NT2/D1 (cell line): ENCODE measurements around the gene ADAM23.
A peak's percentile ranks its signal among the peaks of the same experiment; 100 is the strongest.

Experiments
- DNase-seq: peaks from one replicate; pipeline ENCODE4 v3.0.0-alpha.2; 2011; ENCODE audit warnings: low read depth, low spot score
- H3K27me3 ChIP-seq: 2 replicates; pipeline ENCODE4 v1.6.0; 2011; ENCODE audit warnings: mild to moderate bottlenecking; ENCODE audit not compliant: insufficient read length, insufficient read depth
- H3K36me3 ChIP-seq: 2 replicates; pipeline ENCODE4 v1.6.1; 2011; ENCODE audit warnings: mild to moderate bottlenecking, low read length, mixed read lengths; ENCODE audit not compliant: insufficient read depth, insufficient read length
- H3K4me1 ChIP-seq: 2 replicates; pipeline ENCODE4 v1.5.1; 2011; ENCODE audit not compliant: insufficient read depth, insufficient read length
- H3K4me3 ChIP-seq: 2 replicates; pipeline ENCODE4 v1.5.1; 2011; ENCODE audit warnings: low read depth; ENCODE audit not compliant: insufficient read length
- H3K9ac ChIP-seq: 2 replicates; pipeline ENCODE4 v1.6.0; 2011; ENCODE audit warnings: low read depth; ENCODE audit not compliant: insufficient read length
- H3K9me3 ChIP-seq: 2 replicates; pipeline ENCODE4 v1.5.1; 2011; ENCODE audit warnings: mild to moderate bottlenecking, low read length; ENCODE audit not compliant: insufficient read depth
- SUZ12 ChIP-seq: IDR thresholded peaks from 2 replicates; pipeline ENCODE4 v1.6.1; 2011; ENCODE audit not compliant: insufficient read length, insufficient read depth; ENCODE audit errors: extremely low read depth
- YY1 ChIP-seq: IDR thresholded peaks from 2 replicates; pipeline ENCODE4 v1.6.1; 2011; ENCODE audit not compliant: insufficient read length, insufficient read depth
- ZNF274 ChIP-seq: IDR thresholded peaks from 2 replicates; pipeline ENCODE4 v1.6.1; 2011; ENCODE audit warnings: mild to moderate bottlenecking, low read depth, low read length

ADAM23 gene

DNA sequence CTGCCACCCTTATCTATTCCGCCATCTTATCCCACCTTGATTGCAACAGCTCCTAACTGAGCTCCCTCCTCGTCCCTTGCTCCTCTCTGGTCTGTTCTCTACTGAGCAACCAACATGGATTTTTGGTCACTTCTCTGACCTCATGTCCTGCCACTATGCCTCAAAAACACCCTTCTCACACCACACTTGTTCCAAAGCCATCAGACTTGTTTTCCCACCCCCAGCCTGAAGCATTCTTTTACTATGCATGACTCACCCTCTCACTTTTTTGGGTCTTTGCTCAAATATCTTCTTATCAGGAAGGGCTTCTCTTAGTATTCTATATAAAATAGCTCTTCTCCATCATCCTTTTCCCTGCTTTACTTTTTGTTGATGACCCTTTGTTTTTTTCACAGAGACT is 196.3 kb downstream of the ADAM23 start:
- no peak overlapping the region for H3K9ac ChIP-seq
- H3K4me1 ChIP-seq, result no peaks in the 10 kb centered on the region
- no peak overlapping the region for H3K4me3 ChIP-seq
- H3K36me3 ChIP-seq, result no peaks in the 10 kb centered on the region
- DNase-seq, result no peak
- peaks cover 61% of the 10 kb centered on the region for H3K27me3 ChIP-seq
- TF ChIP-seq YY1 (no peak), ZNF274 (no peak), SUZ12 (no peak)
- H3K9me3 ChIP-seq, result no peaks in the 10 kb centered on the region

DNA sequence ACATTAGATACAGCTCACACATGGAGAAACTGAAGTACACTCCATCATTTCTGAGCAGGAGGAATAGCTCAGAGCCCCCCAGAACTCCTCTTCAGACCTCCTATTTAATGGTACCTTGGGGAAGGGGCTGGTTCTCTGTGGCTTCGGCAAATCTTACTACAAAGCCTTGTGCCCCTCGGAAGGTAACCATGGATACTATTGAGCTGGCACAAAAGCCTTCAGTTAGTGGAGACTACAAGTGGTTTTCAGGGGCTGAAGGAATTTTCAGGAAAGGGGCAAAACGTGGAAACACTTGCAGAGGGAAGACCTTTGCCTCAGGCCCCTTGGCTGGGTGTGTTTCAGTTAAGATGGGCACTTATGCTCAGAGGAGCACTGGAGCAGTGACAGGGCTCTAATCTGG is 197.9 kb downstream of the ADAM23 start:
- peaks cover 68% of the 10 kb centered on the region for H3K27me3 ChIP-seq
- no peak overlapping the region for H3K4me3 ChIP-seq
- no peak for DNase-seq
- no peaks in the 10 kb centered on the region for H3K36me3 ChIP-seq
- no peak for TF ChIP-seq YY1
- no peak for TF ChIP-seq SUZ12
- TF ChIP-seq ZNF274, result no peak
- H3K9ac ChIP-seq, result no peak overlapping the region
- H3K4me1 ChIP-seq, result no peaks in the 10 kb centered on the region
- H3K9me3 ChIP-seq, result no peaks in the 10 kb centered on the region

DNA sequence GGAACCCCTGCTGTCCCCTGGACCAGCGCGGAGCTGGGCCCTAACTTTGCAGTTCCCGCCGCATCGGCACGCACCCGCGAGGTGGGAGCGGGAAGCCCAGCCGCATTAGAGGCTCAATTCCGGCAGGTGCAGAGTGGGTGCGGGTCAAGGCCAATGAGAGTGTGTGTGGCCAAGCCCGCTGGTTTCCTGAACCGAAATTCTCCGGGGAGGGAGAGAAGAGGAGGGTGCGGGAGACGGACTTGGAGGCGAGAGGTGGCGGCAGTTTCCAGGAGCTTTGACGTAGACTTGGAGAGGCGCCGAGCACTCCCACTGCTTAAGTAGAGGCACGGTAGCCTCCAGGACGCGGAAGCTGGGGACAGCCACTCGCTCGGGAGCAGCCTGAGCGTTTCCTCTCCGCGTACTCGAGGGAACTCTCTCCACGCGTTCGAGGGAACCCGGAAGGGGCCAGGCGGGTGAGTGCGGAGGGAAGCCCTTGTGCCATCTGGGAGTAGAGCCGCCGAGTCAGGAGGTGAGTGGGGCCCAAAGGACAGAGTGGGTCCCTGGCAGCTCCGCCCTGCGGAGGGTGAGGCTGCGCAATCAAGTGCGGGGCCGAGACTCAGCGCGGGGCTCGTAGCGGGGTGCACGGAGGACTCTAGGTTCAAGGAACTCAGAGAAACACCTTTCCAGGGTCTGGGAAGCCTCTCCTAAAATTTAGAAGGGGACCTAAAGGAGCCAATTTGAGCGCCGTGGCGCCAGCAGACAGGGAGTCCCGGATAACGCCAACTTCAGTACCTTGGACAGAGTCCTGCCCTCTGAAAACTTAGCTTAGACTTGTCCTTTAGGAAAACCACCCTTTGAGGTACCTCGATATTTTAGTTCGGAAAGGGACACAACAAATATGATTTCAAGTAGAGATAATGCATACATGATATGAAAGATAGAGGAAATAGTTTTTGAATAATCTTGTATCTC is 199.0 kb downstream of the ADAM23 start, which contains the start of gene FAM237A:
TSS of gene FAM237A (plus strand) at position 413 of the 951 bp plus-strand sequence. CDS start 1,750 bp downstream, outside the sequence.
- H3K9me3 ChIP-seq, result no peaks in the 10 kb centered on the region
- no peaks in the 10 kb centered on the region for H3K36me3 ChIP-seq
- H3K4me1 ChIP-seq, result no peaks in the 10 kb centered on the region
- peak; percentile 78 for DNase-seq
- peak within 1 kb of the TSS; percentile 50 for H3K4me3 ChIP-seq
- TF ChIP-seq YY1 (no peak), ZNF274 (no peak), SUZ12 (no peak)
- H3K9ac ChIP-seq, result peak within 1 kb of the TSS; percentile 47
- peaks cover 68% of the 10 kb centered on the region for H3K27me3 ChIP-seq

DNA sequence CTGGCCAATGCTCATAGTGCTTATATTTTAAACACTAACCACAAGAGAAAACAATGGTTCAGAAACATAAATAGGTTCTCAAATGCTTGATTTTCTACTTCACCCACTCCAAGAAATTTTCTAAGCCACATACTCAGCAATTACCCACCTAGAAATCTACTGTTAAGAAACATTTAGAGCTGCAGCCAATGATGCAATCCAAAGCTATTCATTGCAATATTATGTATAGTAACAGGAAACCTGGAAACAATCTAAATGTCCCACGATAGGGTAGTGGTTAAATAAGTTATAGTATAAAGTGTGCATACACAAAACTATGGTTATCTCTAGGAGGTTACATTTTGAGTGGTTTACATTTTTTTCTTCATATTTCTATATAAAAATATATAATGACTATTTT is 204.7 kb downstream of the ADAM23 start:
- H3K36me3 ChIP-seq, result no peaks in the 10 kb centered on the region
- no peaks in the 10 kb centered on the region for H3K9me3 ChIP-seq
- no peaks in the 10 kb centered on the region for H3K4me1 ChIP-seq
- peaks cover 23% of the 10 kb centered on the region for H3K27me3 ChIP-seq
- no peak overlapping the region for H3K4me3 ChIP-seq
- no peak overlapping the region for H3K9ac ChIP-seq
- no peak for TF ChIP-seq ZNF274
- no peak for TF ChIP-seq SUZ12
- TF ChIP-seq YY1, result no peak
- DNase-seq, result no peak

DNA sequence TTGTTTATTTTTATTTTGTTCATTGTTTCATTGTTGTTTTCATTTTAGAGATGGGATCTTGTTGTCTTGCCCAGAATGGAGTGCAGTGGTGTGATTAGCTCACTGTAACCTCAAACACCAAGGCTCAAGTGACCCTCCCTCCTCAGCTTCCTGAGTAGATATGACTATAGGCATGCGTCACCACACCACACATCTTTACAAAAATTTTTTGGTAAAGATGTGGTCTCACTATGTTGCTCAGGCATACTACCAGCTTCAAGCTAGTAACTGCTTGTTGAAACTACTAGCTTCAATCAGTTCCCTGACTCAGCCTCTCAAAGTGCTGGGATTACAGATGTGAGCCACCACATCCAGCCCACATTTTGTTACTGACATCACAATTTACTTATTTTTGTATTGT is 213.8 kb downstream of the ADAM23 start:
- H3K36me3 ChIP-seq, result no peaks in the 10 kb centered on the region
- no peak overlapping the region for H3K4me3 ChIP-seq
- H3K4me1 ChIP-seq, result no peaks in the 10 kb centered on the region
- no peaks in the 10 kb centered on the region for H3K27me3 ChIP-seq
- no peak overlapping the region for H3K9ac ChIP-seq
- TF ChIP-seq ZNF274, result no peak
- TF ChIP-seq YY1, result no peak
- no peak for TF ChIP-seq SUZ12
- DNase-seq, result no peak
- H3K9me3 ChIP-seq, result no peaks in the 10 kb centered on the region

DNA sequence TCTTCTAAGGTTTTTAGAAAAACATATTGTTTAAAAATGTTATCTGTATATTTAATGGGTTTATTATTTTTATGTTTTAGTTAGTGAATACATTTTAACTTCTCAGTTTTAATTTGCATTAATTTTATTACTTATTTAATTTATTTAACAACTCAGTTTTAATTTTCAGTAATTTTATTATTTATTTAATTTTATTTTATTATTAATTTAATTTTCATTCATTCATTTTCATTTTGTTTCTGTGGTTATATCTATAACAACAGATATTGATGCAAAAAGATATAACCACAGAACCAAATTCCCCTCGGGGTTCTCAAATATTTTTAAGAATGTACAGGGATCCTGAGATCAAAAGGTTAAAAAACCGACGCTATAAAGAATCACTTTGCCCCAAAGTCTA is 221.9 kb downstream of the ADAM23 start:
- no peaks in the 10 kb centered on the region for H3K27me3 ChIP-seq

More for the DNA sequence above, 221.9 kb downstream of the ADAM23 start:
- H3K9me3 ChIP-seq, result no peaks in the 10 kb centered on the region
- TF ChIP-seq SUZ12, result no peak
- no peak for TF ChIP-seq ZNF274
- TF ChIP-seq YY1, result no peak
- peaks cover 3% of the 10 kb centered on the region for H3K4me1 ChIP-seq
- no peaks in the 10 kb centered on the region for H3K36me3 ChIP-seq
- no peak overlapping the region for H3K9ac ChIP-seq
- no peak overlapping the region for H3K4me3 ChIP-seq
- DNase-seq, result no peak
